ENCODE results near the gene YPEL2. TPM values are rescaled to one million over a fixed set of nuclear protein-coding genes. Genes with fewer than 3 reads are reported as not detected.

YPEL2 gene
- polyA plus RNA-seq, 3 donors, result 21.5 to 63.1 (median 25.1) TPM

DNA sequence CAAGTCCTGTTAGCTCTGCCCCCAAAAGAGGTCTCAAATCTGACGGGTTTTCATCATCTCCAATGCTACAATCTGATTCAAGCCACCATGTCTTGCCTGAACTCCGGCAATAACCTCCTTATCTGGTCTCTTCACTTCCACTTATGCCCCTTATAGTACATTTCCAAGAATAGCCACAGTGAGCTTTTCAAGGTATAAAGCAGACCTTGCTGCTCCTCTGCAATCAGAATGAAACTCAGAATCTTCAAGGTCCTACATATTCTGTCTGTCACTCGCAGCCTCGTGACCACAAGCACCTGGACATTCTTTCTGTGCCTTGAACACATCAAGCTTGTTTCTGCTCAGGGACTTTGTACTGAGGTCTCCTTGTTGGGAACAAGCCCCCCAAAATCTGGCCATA is 84.7 kb downstream of the YPEL2 start:
- no peak overlapping the region for H3K4me2 ChIP-seq (replicated peaks; ENCODE audit: extremely low read depth, low read length, poor library complexity, severe bottlenecking)
- Mint-ChIP-seq H3K4me3 (no peak overlapping the region), H3K27ac (peak overlapping the region in 1 of 7 donors; percentile 29), H3K27me3 (ENCODE audit: low read depth in 3 of 3) (peaks cover 0 to 6% (median 3%) of the 10 kb centered on the region in 3 donors), H3K4me1 (peaks cover 27% of the 10 kb centered on the region), H3K36me3 (no peaks in the 10 kb centered on the region), H3K9me3 (no peaks in the 10 kb centered on the region)
- no peaks in the 10 kb centered on the region for H3K36me3 ChIP-seq (replicated peaks in 1 of 2; ENCODE audit: control insufficient read depth in 1 of 2, insufficient read depth in 2 of 2, low read length in 2 of 2)
- no peak overlapping the region for H3K27ac ChIP-seq (ENCODE audit: low read depth in 1 of 2, low read length in 2 of 2)
- no peak overlapping the region for H2AFZ ChIP-seq (ENCODE audit: insufficient read depth, low read depth, low read length, poor library complexity, severe bottlenecking)
- no peaks in the 10 kb centered on the region for H3K27me3 ChIP-seq (ENCODE audit: control insufficient read depth in 2 of 2, insufficient read depth in 2 of 2, low read length in 2 of 2)
- H3K79me2 ChIP-seq (ENCODE audit: insufficient read depth, low read length), result no peaks in the 10 kb centered on the region
- DNase-seq, result no peak
- TF ChIP-seq, protein P1, sequence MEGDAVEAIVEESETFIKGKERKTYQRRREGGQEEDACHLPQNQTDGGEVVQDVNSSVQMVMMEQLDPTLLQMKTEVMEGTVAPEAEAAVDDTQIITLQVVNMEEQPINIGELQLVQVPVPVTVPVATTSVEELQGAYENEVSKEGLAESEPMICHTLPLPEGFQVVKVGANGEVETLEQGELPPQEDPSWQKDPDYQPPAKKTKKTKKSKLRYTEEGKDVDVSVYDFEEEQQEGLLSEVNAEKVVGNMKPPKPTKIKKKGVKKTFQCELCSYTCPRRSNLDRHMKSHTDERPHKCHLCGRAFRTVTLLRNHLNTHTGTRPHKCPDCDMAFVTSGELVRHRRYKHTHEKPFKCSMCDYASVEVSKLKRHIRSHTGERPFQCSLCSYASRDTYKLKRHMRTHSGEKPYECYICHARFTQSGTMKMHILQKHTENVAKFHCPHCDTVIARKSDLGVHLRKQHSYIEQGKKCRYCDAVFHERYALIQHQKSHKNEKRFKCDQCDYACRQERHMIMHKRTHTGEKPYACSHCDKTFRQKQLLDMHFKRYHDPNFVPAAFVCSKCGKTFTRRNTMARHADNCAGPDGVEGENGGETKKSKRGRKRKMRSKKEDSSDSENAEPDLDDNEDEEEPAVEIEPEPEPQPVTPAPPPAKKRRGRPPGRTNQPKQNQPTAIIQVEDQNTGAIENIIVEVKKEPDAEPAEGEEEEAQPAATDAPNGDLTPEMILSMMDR (IDR thresholded peaks at IDR 0.05), result no peak
- peaks cover 17 to 23% of the 10 kb centered on the region in 2 donors for H3K4me1 ChIP-seq (ENCODE audit: control insufficient read depth in 1 of 2, insufficient read depth in 2 of 2, low read length in 2 of 2)
- no peaks in the 10 kb centered on the region for H3K9me3 ChIP-seq (replicated peaks in 1 of 2; ENCODE audit: control insufficient read depth in 1 of 2, insufficient read depth in 1 of 2, low read length in 2 of 2)
- 83% methylated on average over 4 of the region's 4 CpGs for WGBS (ENCODE audit: insufficient coverage)
- intact Hi-C loops (cut with micrococcal nuclease), result no loop called here
- H3K9ac ChIP-seq (ENCODE audit: insufficient read depth, low read length, poor library complexity, severe bottlenecking), result no peak overlapping the region
- no peak overlapping the region for H3K4me3 ChIP-seq (replicated peaks in 1 of 3; ENCODE audit: low read depth in 2 of 3, low read length in 3 of 3)
- H4K20me1 ChIP-seq (ENCODE audit: insufficient read depth, low read length), result no peaks in the 10 kb centered on the region

DNA sequence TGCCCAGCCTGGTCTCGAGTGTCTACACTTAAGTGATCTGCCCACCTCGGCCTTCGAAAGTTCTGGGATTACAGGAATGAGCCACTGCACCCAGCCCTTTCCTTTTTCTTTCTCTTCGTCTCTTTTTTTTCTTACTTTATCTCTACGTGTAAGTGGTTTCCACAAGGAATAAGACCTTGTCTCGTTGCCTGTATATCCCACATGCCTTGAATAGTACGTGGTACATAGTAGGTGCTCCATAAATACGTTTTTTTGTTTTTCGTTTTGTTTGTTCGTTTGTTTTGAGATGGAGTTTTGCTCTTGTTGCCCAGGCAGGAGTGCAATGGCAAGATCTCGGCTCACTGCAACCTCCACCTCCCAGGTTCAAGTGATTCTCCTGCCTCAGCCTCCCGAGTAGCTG is 86.0 kb downstream of the YPEL2 start:
- Mint-ChIP-seq H3K36me3 (no peaks in the 10 kb centered on the region), H3K4me3 (no peak overlapping the region), H3K27me3 (ENCODE audit: low read depth in 3 of 3) (peaks cover 0 to 4% (median 3%) of the 10 kb centered on the region in 3 donors), H3K9me3 (no peaks in the 10 kb centered on the region), H3K27ac (no peak overlapping the region), H3K4me1 (peaks cover 26% of the 10 kb centered on the region)
- Histone ChIP-seq H4K20me1 (ENCODE audit: insufficient read depth, low read length) (no peaks in the 10 kb centered on the region), H2AFZ (ENCODE audit: insufficient read depth, low read depth, low read length, poor library complexity, severe bottlenecking) (no peak overlapping the region), H3K36me3 (replicated peaks in 1 of 2; ENCODE audit: control insufficient read depth in 1 of 2, insufficient read depth in 2 of 2, low read length in 2 of 2) (no peaks in the 10 kb centered on the region), H3K27me3 (ENCODE audit: control insufficient read depth in 2 of 2, insufficient read depth in 2 of 2, low read length in 2 of 2) (no peaks in the 10 kb centered on the region), H3K4me1 (ENCODE audit: control insufficient read depth in 1 of 2, insufficient read depth in 2 of 2, low read length in 2 of 2) (peaks cover 17 to 22% of the 10 kb centered on the region in 2 donors), H3K79me2 (ENCODE audit: insufficient read depth, low read length) (no peaks in the 10 kb centered on the region), H3K9me3 (replicated peaks in 1 of 2; ENCODE audit: control insufficient read depth in 1 of 2, insufficient read depth in 1 of 2, low read length in 2 of 2) (no peaks in the 10 kb centered on the region), H3K4me2 (replicated peaks; ENCODE audit: extremely low read depth, low read length, poor library complexity, severe bottlenecking) (no peak overlapping the region), H3K4me3 (replicated peaks in 1 of 3; ENCODE audit: low read depth in 2 of 3, low read length in 3 of 3) (no peak overlapping the region), H3K27ac (ENCODE audit: low read depth in 1 of 2, low read length in 2 of 2) (no peak overlapping the region), H3K9ac (ENCODE audit: insufficient read depth, low read length, poor library complexity, severe bottlenecking) (no peak overlapping the region)
- TF ChIP-seq, protein P1 (IDR thresholded peaks at IDR 0.05), result no peak
- no peak for DNase-seq
- WGBS (ENCODE audit: insufficient coverage), result 100% methylated on average over 1 of the region's 12 CpGs
- intact Hi-C loops (cut with micrococcal nuclease), result no loop called here

All from CD14-positive monocyte (primary cell).